ENCODE measurements around the gene TRABD2A.

GRCh38 chr2:84796798-84797197 is 84.1 kb downstream of the TRABD2A start:
- TF ChIP-seq SP1 (IDR thresholded peaks at IDR 0.05; ENCODE audit: low read depth) (no peak), ZFX (IDR thresholded peaks at IDR 0.05) (no peak), ZNF274 (IDR thresholded peaks at IDR 0.05; ENCODE audit: low read depth, low read length) (no peak), CTCF (IDR thresholded peaks at IDR 0.05 in 2 of 3, conservative IDR thresholded peaks at IDR 0.05 in 1 of 3; ENCODE audit: borderline replicate concordance in 1 of 3, insufficient read depth in 1 of 3, low read depth in 2 of 3, low read length in 2 of 3) (no peak)
